ENCODE data around the gene CRTC2. TPM values are rescaled to one million over a fixed set of nuclear protein-coding genes. Genes with fewer than 3 reads are reported as not detected.
A peak's percentile ranks its signal among the peaks of the same experiment; 100 is the strongest.

Gene CRTC2
- total and polyA plus RNA-seq, 9 of the 15 experiments (the other 6 are each of a cell fraction or from before 2014, with no cell fraction given): 2.7 to 26.4 (median 10.2) TPM

- no peak for TF ChIP-seq HINFP (tag; conservative IDR thresholded peaks at IDR 0.05; ENCODE audit: low read depth)
- TF ChIP-seq ZNF740 (CRISPR knock-in tag; IDR thresholded peaks at IDR 0.05): no peak
- no peak for TF ChIP-seq ZNF740 (tag; IDR thresholded peaks at IDR 0.05)
- TF ChIP-seq SNAPC5 (CRISPR knock-in tag; IDR thresholded peaks at IDR 0.05): no peak
- TF ChIP-seq HOMEZ (CRISPR knock-in tag; IDR thresholded peaks at IDR 0.05): no peak
- no peak for TF ChIP-seq ZNF655 (CRISPR knock-in tag; IDR thresholded peaks at IDR 0.05)
- TF ChIP-seq MAZ (CRISPR knock-in tag; conservative IDR thresholded peaks at IDR 0.05 in 1 of 2, IDR thresholded peaks at IDR 0.05 in 1 of 2): peak; percentile 7 to 46; a peak in 2 of 4 replicates
- TF ChIP-seq ZFPM2 (CRISPR knock-in tag; IDR thresholded peaks at IDR 0.05): no peak
- TF ChIP-seq SP1 (CRISPR knock-in tag; IDR thresholded peaks at IDR 0.05): peak; percentile 38; the same call in 1 of the 2 replicates
Observed at GRCh38 chr1:153977250-153978240, 19.1 kb upstream of the CRTC2 start, which contains the start of gene JTB (continued).

All from K562 (cell line).